T47D (cell line): ENCODE measurements around the gene TNS1.

Experiments used
- DNase-seq, 2 experiments: peaks; one replicate each; pipeline versions ENCODE4 v3.0.0 to v3.0.0-alpha.2; 2011 to 2012; ENCODE audit warnings: low read depth in 1 of 2, low spot score in 1 of 2
- JUND ChIP-seq: IDR thresholded peaks from 2 replicates; pipeline ENCODE4 v1.6.1; 2012; ENCODE audit warnings: low read depth
- in situ Hi-C: cut with HindIII; loops from 2 replicates; pipeline ENCODE4 v1.10.0; 2016; ENCODE audit warnings: low sequenced_read_pairs, low pct_unique_long_range_greater_than_20kb

TNS1 gene

GRCh38 chr2:217804791-217805667 lies 197.8 kb downstream of the TNS1 start:
- TF ChIP-seq JUND: no peak
- DNase-seq: no peak
- in situ Hi-C loops: no loop called here

- in situ Hi-C loops: no loop called here
- peak in 1 of 2 experiments; percentile 41 for DNase-seq
- no peak for TF ChIP-seq JUND
These were observed 198.5 kb downstream of the TNS1 start for GRCh38 chr2:217804338-217804737.

GRCh38 chr2:217803653-217803960 lies 199.2 kb downstream of the TNS1 start:
- DNase-seq: no peak
- no peak for TF ChIP-seq JUND
- in situ Hi-C loops: no loop called here

GRCh38 chr2:217802876-217803652 lies 199.7 kb downstream of the TNS1 start:
- in situ Hi-C loops: no loop called here
- TF ChIP-seq JUND: no peak
- DNase-seq: no peak

- in situ Hi-C loops: no loop called here
- no peak for TF ChIP-seq JUND
- no peak for DNase-seq
These were observed 200.5 kb downstream of the TNS1 start for GRCh38 chr2:217802266-217802665.

- DNase-seq: no peak
- in situ Hi-C loops: no loop called here
- no peak for TF ChIP-seq JUND
These were observed 201.1 kb downstream of the TNS1 start for GRCh38 chr2:217801711-217802110.

GRCh38 chr2:217801115-217801531 lies 201.7 kb downstream of the TNS1 start:
- DNase-seq: no peak
- in situ Hi-C loops: no loop called here
- TF ChIP-seq JUND: no peak

- no peak for TF ChIP-seq JUND
- in situ Hi-C loops: no loop called here
- no peak for DNase-seq
These were observed 202.2 kb downstream of the TNS1 start for GRCh38 chr2:217800433-217801114.

- in situ Hi-C loops: no loop called here
- TF ChIP-seq JUND: no peak
- DNase-seq: no peak
These were observed 203.0 kb downstream of the TNS1 start for GRCh38 chr2:217799563-217800432.

- in situ Hi-C loops: no loop called here
- no peak for TF ChIP-seq JUND
- DNase-seq: no peak
These were observed 203.8 kb downstream of the TNS1 start for GRCh38 chr2:217798743-217799562.

GRCh38 chr2:217798191-217798590 lies 204.6 kb downstream of the TNS1 start:
- in situ Hi-C loops: no loop called here
- DNase-seq: no peak
- no peak for TF ChIP-seq JUND
